Measurements from ENCODE around the gene KRT85.

KRT85 gene

GRCh38 chr12:52394836-52395405, 27.6 kb upstream of the KRT85 start:
- DNase-seq (ENCODE audit: low spot score), result no peak

GRCh38 chr12:52392465-52393007, 25.3 kb upstream of the KRT85 start:
- no peak for DNase-seq (ENCODE audit: low spot score)

GRCh38 chr12:52391618-52392002, 24.3 kb upstream of the KRT85 start:
- DNase-seq (ENCODE audit: low spot score), result no peak

- no peak for DNase-seq (ENCODE audit: low spot score)
Observed at GRCh38 chr12:52390739-52391617, 23.7 kb upstream of the KRT85 start.

GRCh38 chr12:52389313-52390207, 22.3 kb upstream of the KRT85 start:
- no peak for DNase-seq (ENCODE audit: low spot score)

GRCh38 chr12:52387859-52388258, 20.6 kb upstream of the KRT85 start:
- no peak for DNase-seq (ENCODE audit: low spot score)

- DNase-seq (ENCODE audit: low spot score), result no peak
Observed at GRCh38 chr12:52385226-52385702, 18.0 kb upstream of the KRT85 start, which contains the start of gene KRT84. TSS of gene KRT84 (minus strand) at chr12:52385652. CDS start at chr12:52385585, 67 bp downstream.

- DNase-seq (ENCODE audit: low spot score), result no peak
Observed at GRCh38 chr12:52383331-52383730, 16.1 kb upstream of the KRT85 start.

GRCh38 chr12:52382854-52383253, 15.6 kb upstream of the KRT85 start:
- DNase-seq (ENCODE audit: low spot score), result no peak

- DNase-seq (ENCODE audit: low spot score), result no peak
Observed at GRCh38 chr12:52381206-52381605, 13.9 kb upstream of the KRT85 start.

- no peak for DNase-seq (ENCODE audit: low spot score)
Observed at GRCh38 chr12:52380271-52380694, 13.0 kb upstream of the KRT85 start.

- no peak for DNase-seq (ENCODE audit: low spot score)
Observed at GRCh38 chr12:52379536-52379935, 12.3 kb upstream of the KRT85 start.

GRCh38 chr12:52378091-52378490, 10.8 kb upstream of the KRT85 start:
- no peak for DNase-seq (ENCODE audit: low spot score)

- DNase-seq (ENCODE audit: low spot score), result no peak
Observed at GRCh38 chr12:52377266-52377665, 10.0 kb upstream of the KRT85 start.

GRCh38 chr12:52372216-52373154, 5.2 kb upstream of the KRT85 start:
- peak; percentile 47 for DNase-seq (ENCODE audit: low spot score)

GRCh38 chr12:52371716-52372115, 4.4 kb upstream of the KRT85 start:
- no peak for DNase-seq (ENCODE audit: low spot score)

GRCh38 chr12:52370926-52371608, 3.8 kb upstream of the KRT85 start:
- DNase-seq (ENCODE audit: low spot score), result no peak

GRCh38 chr12:52369809-52370208, 2.5 kb upstream of the KRT85 start:
- no peak for DNase-seq (ENCODE audit: low spot score)

- DNase-seq (ENCODE audit: low spot score), result no peak
Observed at GRCh38 chr12:52369211-52369610, 1.9 kb upstream of the KRT85 start.

- DNase-seq (ENCODE audit: low spot score), result no peak
Observed at GRCh38 chr12:52368508-52368907, 1.2 kb upstream of the KRT85 start.

Measured in hematopoietic multipotent progenitor cell treated with erythropoietin and hydrocortisone succinate and interleukin-3 and kit ligand, for 15 days (in vitro differentiated cells).